ENCODE measurements around the gene HDAC4.

- no peak for TF ChIP-seq EP300 (IDR thresholded peaks at IDR 0.05)
- TF ChIP-seq, protein P1, sequence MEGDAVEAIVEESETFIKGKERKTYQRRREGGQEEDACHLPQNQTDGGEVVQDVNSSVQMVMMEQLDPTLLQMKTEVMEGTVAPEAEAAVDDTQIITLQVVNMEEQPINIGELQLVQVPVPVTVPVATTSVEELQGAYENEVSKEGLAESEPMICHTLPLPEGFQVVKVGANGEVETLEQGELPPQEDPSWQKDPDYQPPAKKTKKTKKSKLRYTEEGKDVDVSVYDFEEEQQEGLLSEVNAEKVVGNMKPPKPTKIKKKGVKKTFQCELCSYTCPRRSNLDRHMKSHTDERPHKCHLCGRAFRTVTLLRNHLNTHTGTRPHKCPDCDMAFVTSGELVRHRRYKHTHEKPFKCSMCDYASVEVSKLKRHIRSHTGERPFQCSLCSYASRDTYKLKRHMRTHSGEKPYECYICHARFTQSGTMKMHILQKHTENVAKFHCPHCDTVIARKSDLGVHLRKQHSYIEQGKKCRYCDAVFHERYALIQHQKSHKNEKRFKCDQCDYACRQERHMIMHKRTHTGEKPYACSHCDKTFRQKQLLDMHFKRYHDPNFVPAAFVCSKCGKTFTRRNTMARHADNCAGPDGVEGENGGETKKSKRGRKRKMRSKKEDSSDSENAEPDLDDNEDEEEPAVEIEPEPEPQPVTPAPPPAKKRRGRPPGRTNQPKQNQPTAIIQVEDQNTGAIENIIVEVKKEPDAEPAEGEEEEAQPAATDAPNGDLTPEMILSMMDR (IDR thresholded peaks at IDR 0.05), result no peak
Observed at GRCh38 chr2:239120664-239121063, 280.2 kb downstream of the HDAC4 start.

Measured in tibial nerve (tissue), 4 donors.